SK-N-SH treated with all-trans-retinoic acid at 6 μM for 48 hours (cell line): ENCODE results near the gene FAM114A2.

Experiments
- ARNTL ChIP-seq: fragments of 450-650 bp; formaldehyde crosslinking; IDR thresholded peaks from 2 replicates; pipeline ENCODE4 v1.5.0; 2020; ENCODE audit warnings: low read depth, mild to moderate bottlenecking, moderate library complexity, borderline replicate concordance
- BACH2 ChIP-seq: fragments of 250-450 bp; sonication (Bioruptor Pico); IDR thresholded peaks from 2 replicates; pipeline ENCODE4 v1.9.0; 2021; ENCODE audit warnings: mild to moderate bottlenecking, borderline replicate concordance
- CREB5 ChIP-seq: fragments of 250-450 bp; sonication (Bioruptor Pico); IDR thresholded peaks from 2 replicates; pipeline ENCODE4 v1.5.1; 2020; ENCODE audit warnings: low read depth, mild to moderate bottlenecking, moderate library complexity
- ESRRG ChIP-seq: fragments of 250-450 bp; sonication (Bioruptor Pico); IDR thresholded peaks from 2 replicates; pipeline ENCODE4 v1.6.1; 2021; ENCODE audit warnings: mild to moderate bottlenecking
- GLIS3 ChIP-seq: fragments of 250-450 bp; sonication (Bioruptor Pico); IDR thresholded peaks from 2 replicates; pipeline ENCODE4 v1.5.0; 2020; ENCODE audit warnings: mild to moderate bottlenecking, moderate library complexity
- ISL1 ChIP-seq: fragments of 250-450 bp; sonication (Bioruptor Pico); IDR thresholded peaks from 2 replicates; pipeline ENCODE4 v2.1.2; 2022; ENCODE audit warnings: mild to moderate bottlenecking, moderate library complexity
- PATZ1 ChIP-seq: fragments of 250-450 bp; sonication (Bioruptor Pico); IDR thresholded peaks from 2 replicates; pipeline ENCODE4 v1.8.0; 2020; ENCODE audit warnings: mild to moderate bottlenecking, moderate library complexity, borderline replicate concordance
- PPARA ChIP-seq: fragments of 250-450 bp; sonication (Bioruptor Pico); IDR thresholded peaks from 2 replicates; pipeline ENCODE4 v1.5.0; 2020; ENCODE audit warnings: mild to moderate bottlenecking, borderline replicate concordance
- RARB ChIP-seq: fragments of 250-450 bp; sonication (Bioruptor Pico); IDR thresholded peaks from 2 replicates; pipeline ENCODE4 v1.8.0; 2021; ENCODE audit warnings: mild to moderate bottlenecking, moderate library complexity
- TCF4 ChIP-seq: fragments of 250-450 bp; sonication (Bioruptor Pico); IDR thresholded peaks from 2 replicates; pipeline ENCODE4 v1.8.0; 2021; ENCODE audit warnings: mild to moderate bottlenecking, moderate library complexity, borderline replicate concordance
- TSHZ2 ChIP-seq: fragments of 250-450 bp; sonication (Bioruptor Pico); IDR thresholded peaks from 2 replicates; pipeline ENCODE4 v1.5.0; 2020; ENCODE audit warnings: mild to moderate bottlenecking, moderate library complexity
- ZFP30 ChIP-seq: fragments of 450-650 bp; formaldehyde crosslinking; IDR thresholded peaks from 2 replicates; pipeline ENCODE4 v1.5.0; 2022; ENCODE audit warnings: mild to moderate bottlenecking, moderate library complexity
- ZNF70 ChIP-seq: fragments of 450-650 bp; formaldehyde crosslinking; IDR thresholded peaks from 2 replicates; pipeline ENCODE4 v1.5.0; 2020; ENCODE audit warnings: mild to moderate bottlenecking, moderate library complexity

- TF ChIP-seq RARB: no peak
- TF ChIP-seq ZFP30: no peak
- no peak for TF ChIP-seq ARNTL (CRISPR knock-in tag)
- TF ChIP-seq CREB5: no peak
- no peak for TF ChIP-seq BACH2
- TF ChIP-seq TCF4 (CRISPR knock-in tag): no peak
- no peak for TF ChIP-seq PATZ1 (CRISPR knock-in tag)
- TF ChIP-seq TSHZ2 (CRISPR knock-in tag): no peak
- TF ChIP-seq PPARA: no peak
- no peak for TF ChIP-seq GLIS3 (CRISPR knock-in tag)
- no peak for TF ChIP-seq ESRRG
- TF ChIP-seq ZNF70: no peak
- TF ChIP-seq ISL1 (CRISPR knock-in tag): no peak
Observed at GRCh38 chr5:154058055-154059038, 19.6 kb upstream of the FAM114A2 start.
